NOMO-1 treated with DMSO at 0.1 percent for 48 hours (cell line): ENCODE results near the gene PLN.

Experiments
- DNase-seq: peaks from one replicate; lab custom pipeline; 2025; ENCODE audit not compliant: unreplicated experiment; lab: John Stamatoyannopoulos, UW

The PLN gene

GRCh38 chr6:118578617-118579016, 30.5 kb downstream of the PLN start:
- DNase-seq: no peak

- DNase-seq: no peak
Measured at GRCh38 chr6:118579786-118580185, 31.7 kb downstream of the PLN start.

- peak; percentile 64 for DNase-seq
Measured at GRCh38 chr6:118580585-118581419, 32.7 kb downstream of the PLN start.

GRCh38 chr6:118581489-118581959, 33.4 kb downstream of the PLN start:
- peak; percentile 95 for DNase-seq

GRCh38 chr6:118584911-118585310, 36.8 kb downstream of the PLN start:
- no peak for DNase-seq

- DNase-seq: no peak
Measured at GRCh38 chr6:118586746-118587485, 38.8 kb downstream of the PLN start.

- DNase-seq: no peak
Measured at GRCh38 chr6:118588626-118589025, 40.5 kb downstream of the PLN start.

GRCh38 chr6:118589186-118589585, 41.1 kb downstream of the PLN start:
- DNase-seq: no peak

GRCh38 chr6:118589649-118590365, 41.7 kb downstream of the PLN start:
- DNase-seq: no peak

- no peak for DNase-seq
Measured at GRCh38 chr6:118591897-118592296, 43.8 kb downstream of the PLN start.

- DNase-seq: no peak
Measured at GRCh38 chr6:118594877-118595276, 46.8 kb downstream of the PLN start.

- DNase-seq: no peak
Measured at GRCh38 chr6:118596774-118597320, 48.8 kb downstream of the PLN start.

GRCh38 chr6:118597636-118598035, 49.5 kb downstream of the PLN start:
- DNase-seq: no peak

GRCh38 chr6:118598324-118598723, 50.2 kb downstream of the PLN start:
- DNase-seq: no peak

GRCh38 chr6:118602300-118602699, 54.2 kb downstream of the PLN start:
- no peak for DNase-seq

- DNase-seq: no peak
Measured at GRCh38 chr6:118603372-118603771, 55.3 kb downstream of the PLN start.

GRCh38 chr6:118606268-118606667, 58.2 kb downstream of the PLN start:
- no peak for DNase-seq

- DNase-seq: no peak
Measured at GRCh38 chr6:118606858-118607257, 58.8 kb downstream of the PLN start.
